ENCODE data around the gene IDE.
"Not testable (repeated sequence)": the region's sequence is repeated elsewhere in the genome, so short reads cannot be mapped to it uniquely, and the experiment has no call there.

IDE gene

GRCh38 chr10:92483539-92483938 is 90.4 kb downstream of the IDE start:
- no peak for DNase-seq

DNA sequence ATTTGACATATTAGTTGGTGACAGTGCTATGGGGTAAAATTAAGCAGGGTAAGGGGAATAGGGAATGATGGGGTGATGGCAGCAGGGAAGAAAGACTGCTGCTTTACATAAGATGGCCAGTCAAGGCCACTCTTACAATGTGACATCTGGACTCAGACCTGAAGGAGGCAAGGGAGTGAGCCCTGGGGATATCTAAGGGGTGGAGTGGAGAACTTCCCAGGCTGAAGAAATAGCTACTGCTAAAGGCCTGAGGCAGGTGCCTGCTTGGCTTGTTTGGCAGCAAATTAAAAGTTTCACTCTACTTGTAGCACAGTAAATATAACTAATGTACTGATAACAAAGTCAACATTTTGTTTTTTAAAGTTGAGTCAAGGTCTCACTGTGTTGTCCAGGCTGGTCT is 93.5 kb downstream of the IDE start:
- no peak for DNase-seq

DNA sequence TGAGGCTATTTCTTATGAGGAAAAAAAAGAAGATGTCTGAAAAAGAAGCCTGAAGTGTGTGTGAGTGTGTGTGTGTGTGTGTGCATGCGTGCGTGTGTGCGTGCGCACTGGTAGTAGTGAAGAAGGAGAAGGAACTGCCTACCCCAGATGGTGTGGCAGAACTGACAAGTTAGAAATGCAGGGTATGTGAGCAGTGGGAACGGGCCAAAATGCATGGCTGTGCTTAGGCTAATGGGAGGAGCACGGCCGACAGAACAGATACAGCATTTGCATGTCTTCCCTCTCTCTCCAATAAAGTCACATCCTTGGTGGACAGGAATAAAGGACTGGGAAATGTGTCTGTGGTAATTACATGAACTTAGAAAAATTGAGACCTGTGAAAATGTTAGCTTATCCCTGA is 94.3 kb downstream of the IDE start:
- DNase-seq, result no peak

GRCh38 chr10:92478536-92478935 is 95.4 kb downstream of the IDE start:
- DNase-seq, result no peak

GRCh38 chr10:92475357-92475868 is 98.5 kb downstream of the IDE start:
- DNase-seq, result no peak

DNA sequence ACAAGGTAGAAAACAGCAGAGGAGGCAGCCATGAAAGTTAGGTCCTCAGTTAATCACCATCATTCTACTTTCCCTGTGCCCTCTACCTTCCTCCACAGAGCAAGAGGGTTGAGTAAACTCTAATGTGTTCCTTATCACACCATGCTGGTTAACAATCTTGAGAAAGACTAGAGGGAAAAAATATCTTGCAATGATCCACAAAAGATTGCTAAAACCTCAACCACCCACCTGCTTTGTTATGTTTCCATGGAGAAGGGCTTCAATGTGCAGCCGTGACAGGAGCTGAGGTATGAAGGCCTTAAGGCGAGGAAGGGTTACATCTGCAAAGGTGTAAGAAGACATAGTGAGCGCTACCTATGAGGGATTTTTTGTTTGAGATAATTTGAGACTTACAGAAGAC is 103.9 kb downstream of the IDE start:
- DNase-seq, result no peak

GRCh38 chr10:92464364-92464763 is 109.5 kb downstream of the IDE start:
- DNase-seq, result no peak

DNA sequence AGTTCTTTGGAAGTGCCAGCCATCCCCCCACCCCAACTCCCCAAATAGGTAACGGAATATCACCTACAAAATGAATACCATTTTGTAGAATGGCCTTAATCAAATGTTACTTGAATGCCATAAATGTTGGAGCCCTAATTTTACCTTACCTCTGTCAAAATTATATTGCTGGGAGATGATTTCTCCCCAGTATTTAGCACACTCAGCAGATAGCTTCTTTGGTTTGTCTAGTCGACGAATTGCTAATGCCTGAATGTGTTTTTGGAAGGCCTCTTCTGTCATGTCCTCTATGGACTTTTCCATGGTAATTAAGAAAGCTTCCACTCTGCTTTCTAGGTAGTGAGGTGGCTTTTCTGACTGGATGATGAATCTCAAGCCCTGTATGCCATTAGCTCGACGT is 110.3 kb downstream of the IDE start:
- no peak for DNase-seq

DNA sequence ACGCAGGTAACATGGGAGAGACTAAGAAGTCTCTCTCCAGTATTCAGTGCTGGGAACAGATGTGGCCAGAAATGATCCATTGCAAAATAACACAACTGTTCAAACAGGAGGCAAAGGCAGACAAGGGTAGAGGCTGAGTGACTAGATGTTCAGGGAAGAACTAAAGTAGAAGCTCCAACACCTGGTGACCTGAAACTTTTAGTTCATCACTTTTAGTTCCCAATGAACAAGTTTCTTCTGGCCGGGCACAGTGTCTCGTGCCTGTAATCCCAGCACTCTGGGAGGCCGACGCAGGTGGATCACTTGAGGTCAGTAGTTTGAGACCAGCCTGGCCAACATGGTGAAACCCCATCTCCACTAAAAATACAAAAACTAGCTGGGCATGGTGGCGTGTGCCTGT is 118.9 kb downstream of the IDE start:
- not testable (repeated sequence) for DNase-seq

DNA sequence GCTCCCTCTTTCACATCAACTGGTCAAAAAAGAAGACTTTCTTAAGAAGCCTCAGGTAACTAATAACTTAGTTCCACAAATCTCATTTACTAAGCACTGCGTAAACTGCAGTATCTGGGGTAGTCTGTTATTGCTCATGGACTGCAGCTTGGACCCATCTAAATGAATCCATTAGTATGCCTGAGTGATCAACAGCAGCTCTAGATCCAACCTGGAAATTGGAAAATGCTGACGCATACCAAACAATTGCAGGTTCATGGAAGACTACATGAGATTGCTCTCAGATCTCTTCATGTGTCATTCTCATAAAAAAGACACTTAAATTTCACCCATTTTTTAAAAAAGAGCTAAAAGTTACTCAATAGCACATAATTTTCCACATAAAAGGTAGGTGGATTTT is 121.6 kb downstream of the IDE start:
- DNase-seq, result no peak

DNA sequence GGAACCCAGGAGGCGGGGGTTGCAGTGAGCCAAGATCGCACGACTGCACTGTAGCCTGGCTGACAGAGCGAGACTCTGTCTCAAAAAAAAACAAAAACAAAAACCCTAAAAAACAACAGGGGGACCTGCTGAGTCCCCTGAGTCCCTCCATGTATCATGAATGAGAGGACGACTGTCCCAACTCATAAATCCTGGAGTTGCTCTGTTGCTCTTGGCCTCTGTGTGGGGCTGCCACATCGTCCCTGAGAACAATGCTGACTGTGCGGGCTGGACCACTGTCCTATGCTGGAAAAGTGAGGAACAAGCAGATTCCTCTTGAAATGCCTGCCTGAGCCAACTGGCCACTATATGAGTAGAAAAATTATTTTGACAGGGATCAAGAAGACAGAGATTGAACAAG is 122.5 kb downstream of the IDE start:
- no peak for DNase-seq

- DNase-seq, result no peak
Measured at GRCh38 chr10:92450896-92451295, 123.0 kb downstream of the IDE start.

DNA sequence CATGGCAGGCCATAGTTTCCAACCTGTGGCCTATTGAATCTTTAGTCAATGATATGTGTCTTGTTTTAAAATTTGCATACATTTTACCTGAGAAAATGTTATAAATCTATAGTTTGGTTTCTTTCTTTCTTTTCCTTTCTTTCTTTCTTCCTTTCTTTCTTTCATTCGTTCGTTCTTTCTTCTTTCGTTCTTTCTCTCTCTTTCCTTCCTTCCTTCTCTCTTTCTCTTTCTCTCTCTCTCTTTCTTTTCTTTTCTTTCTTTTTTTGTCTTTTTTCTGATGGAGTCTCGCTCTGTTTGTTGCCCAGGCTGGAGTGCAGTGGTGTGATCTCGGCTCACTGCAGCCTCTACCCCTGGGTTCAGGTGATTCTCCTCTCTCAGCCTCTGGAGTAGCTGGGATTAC is 133.3 kb downstream of the IDE start:
- DNase-seq, result no peak

DNA sequence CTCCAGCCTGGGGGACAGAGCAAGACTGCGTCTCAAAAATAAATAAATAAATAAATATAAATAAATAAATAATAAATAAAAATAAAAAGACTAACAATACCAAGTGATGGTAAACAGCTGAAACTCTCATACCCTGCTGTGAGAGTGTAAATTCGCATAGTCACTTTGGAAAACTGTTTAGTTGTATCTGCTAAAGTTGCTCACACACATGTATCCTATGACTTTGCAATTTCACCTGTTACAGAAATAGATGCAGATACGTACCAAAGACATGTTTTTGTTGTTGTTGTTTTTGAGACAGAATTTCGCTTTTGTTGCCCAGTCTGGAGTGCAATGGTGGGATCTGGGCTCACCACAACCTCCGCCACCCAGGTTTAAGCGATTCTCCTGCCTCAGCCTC is 135.7 kb downstream of the IDE start:
- DNase-seq, result no peak

GRCh38 chr10:92436611-92437010 is 137.3 kb downstream of the IDE start:
- peak; percentile 26 for DNase-seq

GRCh38 chr10:92436065-92436464 is 137.8 kb downstream of the IDE start:
- DNase-seq, result peak; percentile 10

GRCh38 chr10:92434385-92434784 is 139.5 kb downstream of the IDE start:
- peak; percentile 10 for DNase-seq

DNA sequence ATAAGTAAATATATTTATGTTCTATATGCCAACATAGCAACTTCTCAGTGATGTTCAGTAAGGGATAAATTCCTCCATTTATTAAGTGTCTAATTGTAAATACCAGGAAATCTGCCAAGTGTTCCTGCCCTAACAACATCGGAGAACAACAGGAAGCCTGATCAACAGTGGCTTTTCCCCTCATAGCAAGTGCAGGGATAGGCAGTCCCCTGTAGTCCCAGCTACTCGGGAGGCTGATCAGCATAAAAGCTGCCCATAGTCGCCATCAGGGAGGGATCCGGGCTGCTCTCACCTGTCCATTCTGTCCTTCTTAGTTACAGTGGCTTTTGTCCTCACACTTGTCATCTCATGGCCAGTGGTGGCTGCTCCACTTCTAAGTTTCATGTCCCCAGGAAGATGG is 141.3 kb downstream of the IDE start:
- DNase-seq, result peak; percentile 43

- DNase-seq, result no peak
Measured at GRCh38 chr10:92430103-92430502, 143.8 kb downstream of the IDE start.

GRCh38 chr10:92421550-92421949 is 152.3 kb downstream of the IDE start:
- no peak for DNase-seq

- no peak for DNase-seq
Measured at GRCh38 chr10:92420546-92421275, 153.2 kb downstream of the IDE start.

DNA sequence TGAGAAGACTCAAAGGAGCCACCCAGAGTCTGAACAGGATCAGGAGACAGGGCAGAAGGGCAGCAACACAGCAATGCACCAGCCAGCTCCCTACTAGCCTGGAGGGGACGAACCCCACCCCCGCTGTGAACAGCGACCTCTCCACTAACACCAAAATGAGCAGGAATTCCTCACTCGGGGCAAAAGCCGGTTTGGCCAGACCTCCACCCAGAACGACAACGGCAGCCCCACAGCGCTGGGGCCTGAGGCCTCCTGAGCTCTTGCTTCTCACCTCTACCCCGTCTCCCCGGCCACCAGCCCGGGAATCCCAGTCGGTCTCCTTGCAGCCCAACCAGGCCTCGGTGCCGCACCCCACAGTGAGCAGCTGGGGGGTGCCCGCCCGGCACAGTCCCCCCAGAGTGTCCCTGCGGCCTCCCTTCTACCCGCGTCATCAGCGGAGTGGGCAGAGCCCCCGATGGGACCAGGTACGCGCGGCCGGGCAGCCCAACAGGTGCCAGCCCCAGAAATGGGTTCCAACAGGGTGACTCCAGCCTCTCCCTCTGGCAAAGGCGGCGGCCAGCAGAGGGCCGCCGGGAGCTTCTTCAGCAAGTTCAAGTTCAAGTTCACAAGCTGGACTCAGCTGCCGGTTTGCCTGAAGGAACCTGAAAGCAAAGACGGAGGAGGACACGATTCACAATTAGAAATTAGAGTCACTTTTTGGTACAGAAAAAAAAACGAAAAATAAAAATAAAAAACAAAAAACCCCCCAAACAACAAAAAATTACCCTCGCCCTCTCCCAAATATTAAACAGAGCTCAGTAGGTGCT is 153.9 kb downstream of the IDE start:
- no peak for DNase-seq

GRCh38 chr10:92418891-92419290 is 155.0 kb downstream of the IDE start:
- DNase-seq, result no peak

GRCh38 chr10:92418221-92418620 is 155.7 kb downstream of the IDE start:
- no peak for DNase-seq

Data from activated CD8-positive, alpha-beta memory T cell treated with anti-CD3 and anti-CD28 coated beads, Interleukin-2, amount 50 U/mL, for 48 hours (primary cell).